GM21576 (cell line): ENCODE results near the gene GNL3.
"Not testable (repeated sequence)": the region's sequence is repeated elsewhere in the genome, so short reads cannot be mapped to it uniquely, and the experiment has no call there.

Experiments
- ATAC-seq: cut with Tn5 transposase; IDR thresholded peaks from one replicate; pipeline ENCODE4 v1.9.1; 2021; ENCODE audit warnings: mild to moderate bottlenecking, moderate library complexity; ENCODE audit not compliant: unreplicated experiment

Gene GNL3

DNA sequence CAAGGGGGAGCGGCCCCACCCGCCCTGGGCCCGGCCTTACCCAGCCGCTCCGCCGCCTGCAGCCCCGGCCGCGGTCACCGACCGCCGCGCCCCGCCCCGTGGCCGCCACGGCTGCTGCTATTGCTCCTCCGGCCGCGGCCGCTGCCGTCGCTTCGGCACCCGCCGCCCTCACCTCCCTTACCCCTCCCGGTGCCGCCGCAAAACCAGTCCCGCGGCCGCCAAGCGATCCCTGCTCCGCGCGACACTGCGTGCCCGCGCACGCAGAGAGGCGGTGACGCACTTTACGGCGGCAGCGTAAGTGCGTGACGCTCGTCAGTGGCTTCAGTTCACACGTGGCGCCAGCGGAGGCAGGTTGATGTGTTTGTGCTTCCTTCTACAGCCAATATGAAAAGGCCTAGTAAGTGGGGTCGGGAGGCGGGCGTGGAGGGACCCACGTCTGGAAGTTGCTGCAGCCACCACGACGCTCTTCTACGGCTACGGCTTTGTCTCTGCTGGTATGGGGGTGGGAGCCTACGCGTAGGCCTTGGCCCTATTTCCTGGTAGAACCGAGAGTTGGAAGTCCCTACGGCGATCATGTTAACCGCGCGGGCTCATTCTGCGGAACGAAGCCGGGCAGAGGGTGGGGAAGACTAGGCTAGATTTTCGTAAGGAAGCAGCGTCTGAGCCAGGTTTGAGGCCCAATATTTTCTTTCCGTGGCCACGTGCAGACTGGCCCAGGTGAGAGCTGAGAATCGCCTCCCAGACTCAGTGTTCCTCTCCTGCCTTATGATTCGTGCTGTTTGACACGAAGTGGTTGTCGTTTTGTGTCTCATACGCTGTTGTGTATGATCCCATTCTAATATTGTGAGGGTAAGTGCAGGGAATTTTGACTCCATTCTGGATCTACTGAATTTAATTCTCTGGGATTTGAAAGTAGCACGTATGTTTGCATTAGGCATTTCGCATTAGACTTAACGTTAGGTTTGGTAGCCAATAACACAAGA is at the start of gene GNL3, which contains the start of gene PBRM1:
GNL3 (plus strand) TSS at position 324 of the 983 bp plus-strand sequence; CDS start at position 385, 61 bp downstream.
PBRM1 (minus strand) TSS at position 205 of the 983 bp plus-strand sequence.
- peak; percentile 70 for ATAC-seq

DNA sequence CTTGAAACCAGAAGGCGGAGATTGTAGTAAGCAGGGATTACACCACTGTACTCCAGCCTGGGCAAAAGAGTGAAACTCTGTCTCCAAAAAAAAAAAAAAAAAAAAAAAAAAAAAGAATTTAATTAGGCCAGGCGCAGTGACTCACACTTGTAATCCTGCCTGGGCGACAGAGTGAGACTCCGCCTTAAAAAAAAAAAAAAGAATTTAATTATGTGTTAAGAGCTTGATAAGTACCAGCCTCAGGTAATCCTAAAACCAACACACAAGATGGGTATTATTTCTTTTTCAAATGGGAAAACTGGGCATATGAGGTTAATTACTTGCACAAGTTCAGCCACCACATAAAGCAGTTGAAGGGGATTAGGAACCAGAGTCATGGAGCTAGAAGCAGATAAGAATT is 49.2 kb upstream of the GNL3 start:
- ATAC-seq: no peak

DNA sequence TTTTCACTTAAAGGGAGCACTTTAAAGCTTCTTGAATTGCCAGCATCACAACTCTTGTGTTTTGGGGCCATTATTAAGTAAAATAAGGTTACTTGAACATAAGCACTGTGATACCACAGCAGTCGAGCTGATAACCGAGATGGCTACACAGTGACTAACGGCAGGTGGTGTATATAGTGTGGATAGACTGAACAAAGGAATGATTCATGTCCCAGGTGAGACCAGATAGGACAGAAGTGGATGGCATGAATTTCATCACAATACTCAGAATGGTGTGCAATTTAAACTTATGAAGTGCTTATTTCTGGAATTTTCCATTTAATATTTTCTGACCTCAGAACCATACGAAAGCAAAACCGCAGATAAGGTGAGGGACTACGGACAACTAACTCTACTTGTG is 40.3 kb upstream of the GNL3 start:
- no peak for ATAC-seq

GRCh38 chr3:52649461-52650210 is 36.2 kb upstream of the GNL3 start:
- no peak for ATAC-seq

GRCh38 chr3:52650439-52650838 is 35.4 kb upstream of the GNL3 start:
- ATAC-seq: no peak

GRCh38 chr3:52651592-52651991 is 34.2 kb upstream of the GNL3 start:
- no peak for ATAC-seq

GRCh38 chr3:52655895-52656294 is 29.9 kb upstream of the GNL3 start:
- ATAC-seq: no peak

DNA sequence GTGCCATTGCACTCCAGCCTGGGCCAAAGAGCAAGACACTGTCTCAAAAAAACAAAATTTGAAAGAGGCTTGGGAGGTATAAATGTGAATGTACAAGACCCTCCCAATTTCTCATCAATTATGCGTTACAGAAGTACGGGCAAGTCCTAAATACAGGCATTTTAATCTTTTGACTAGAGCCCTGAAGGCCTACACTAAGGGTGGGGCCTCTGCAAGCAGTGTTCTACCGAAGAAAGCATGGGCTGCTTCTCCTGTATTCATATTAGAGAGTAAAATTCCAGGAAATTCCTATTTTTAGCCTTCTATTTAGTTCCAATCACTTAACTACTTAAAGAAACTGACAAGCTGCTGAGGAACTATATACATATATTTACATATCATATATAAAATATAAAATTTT is 25.8 kb upstream of the GNL3 start:
- no peak for ATAC-seq

DNA sequence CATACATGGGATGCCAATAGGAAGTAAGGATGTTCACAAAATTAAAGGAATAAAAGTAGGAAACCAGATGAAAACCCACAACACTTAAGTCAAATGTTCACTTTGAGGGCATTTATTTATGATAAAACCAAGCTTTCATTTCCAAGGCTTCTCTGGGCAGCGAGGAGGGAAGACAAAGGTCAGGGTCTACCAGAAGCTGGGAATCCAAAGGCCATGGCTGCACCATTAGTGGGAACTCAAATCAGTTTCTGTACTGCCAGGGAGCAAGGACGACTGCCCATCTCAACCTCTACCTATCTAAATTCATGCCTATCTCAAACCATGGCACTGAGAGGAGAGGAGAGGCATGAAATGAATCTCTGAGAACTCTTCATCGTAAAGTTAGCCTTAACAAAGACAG is 22.7 kb upstream of the GNL3 start:
- no peak for ATAC-seq

DNA sequence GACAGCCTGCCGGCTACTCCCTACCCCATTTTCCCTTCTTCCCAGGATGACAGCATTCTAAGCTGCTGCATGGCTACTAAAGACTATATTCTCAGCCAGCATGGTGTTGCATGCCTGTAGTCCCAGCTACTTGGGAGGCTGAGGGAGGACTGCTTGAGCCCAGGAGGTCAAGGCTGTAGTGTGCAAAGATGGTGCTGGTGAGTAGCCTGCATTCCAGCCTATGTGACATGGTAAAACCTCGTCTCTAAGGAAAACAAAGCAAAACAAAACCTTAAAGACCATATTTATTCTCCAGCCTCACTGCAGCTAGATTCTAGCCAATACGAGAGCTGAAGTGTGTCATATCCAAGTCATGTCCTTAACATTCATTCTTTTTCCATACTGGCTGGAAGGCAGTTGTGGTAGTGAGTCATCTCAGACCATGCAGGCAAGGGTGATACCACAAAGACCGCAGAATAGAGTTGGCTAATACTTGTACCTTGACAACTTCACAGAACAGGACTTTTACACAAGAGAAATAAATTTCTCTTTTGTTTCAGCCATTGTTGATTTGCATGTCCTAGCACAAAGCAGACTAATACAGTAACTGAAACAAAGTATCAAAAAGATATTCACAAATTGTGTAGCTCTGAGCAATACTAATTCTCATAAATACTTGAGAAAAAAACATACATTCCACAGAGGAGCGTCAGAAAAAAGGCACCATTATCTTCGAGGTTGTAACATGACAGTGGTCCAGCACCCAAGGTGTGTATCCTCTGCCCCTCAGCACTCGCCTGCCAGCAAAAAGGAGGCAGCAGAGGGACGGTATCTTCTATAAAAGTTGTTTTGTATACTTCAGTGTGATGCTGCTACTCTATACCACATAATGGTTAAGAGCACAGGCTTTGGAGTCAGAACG is 15.0 kb upstream of the GNL3 start:
- ATAC-seq: peak; percentile 81

DNA sequence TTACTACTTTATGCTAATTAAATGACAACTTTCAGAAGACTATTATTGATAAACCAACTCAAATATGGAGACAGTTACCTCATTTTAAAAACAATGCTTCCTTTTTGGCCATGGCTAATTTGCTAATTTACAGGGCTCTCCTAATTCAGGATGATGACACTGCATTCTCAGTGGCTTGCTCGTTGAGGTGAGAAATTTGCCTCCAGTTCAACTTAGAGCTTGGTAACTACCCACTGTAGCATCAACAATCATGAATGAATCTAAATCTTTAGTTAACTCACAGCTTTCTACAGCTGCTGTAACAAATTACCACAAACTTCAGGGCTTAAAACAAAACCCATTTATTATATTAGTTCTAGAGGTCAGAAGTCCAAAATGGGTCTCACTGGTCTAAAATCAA is 14.2 kb upstream of the GNL3 start:
- no peak for ATAC-seq

DNA sequence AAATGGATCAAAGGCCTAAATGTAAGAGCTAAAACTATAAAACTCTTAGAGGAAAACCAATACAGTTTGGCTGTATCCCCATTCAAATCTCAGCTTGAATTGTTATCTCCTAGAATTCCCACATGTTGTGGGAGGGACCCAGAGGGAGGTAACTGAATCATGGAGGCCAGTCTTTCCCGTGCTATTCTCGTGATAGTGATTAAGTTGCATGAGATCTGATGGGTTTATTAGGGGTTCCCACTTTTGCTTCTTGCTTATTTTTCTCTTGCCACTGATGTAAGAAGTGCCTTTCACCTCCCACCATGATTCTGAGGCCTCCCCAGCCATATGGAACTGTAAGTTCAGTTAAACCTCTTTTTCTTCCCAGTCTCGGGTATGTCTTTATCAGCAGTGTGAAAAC is 9.6 kb upstream of the GNL3 start:
- not testable (repeated sequence) for ATAC-seq

DNA sequence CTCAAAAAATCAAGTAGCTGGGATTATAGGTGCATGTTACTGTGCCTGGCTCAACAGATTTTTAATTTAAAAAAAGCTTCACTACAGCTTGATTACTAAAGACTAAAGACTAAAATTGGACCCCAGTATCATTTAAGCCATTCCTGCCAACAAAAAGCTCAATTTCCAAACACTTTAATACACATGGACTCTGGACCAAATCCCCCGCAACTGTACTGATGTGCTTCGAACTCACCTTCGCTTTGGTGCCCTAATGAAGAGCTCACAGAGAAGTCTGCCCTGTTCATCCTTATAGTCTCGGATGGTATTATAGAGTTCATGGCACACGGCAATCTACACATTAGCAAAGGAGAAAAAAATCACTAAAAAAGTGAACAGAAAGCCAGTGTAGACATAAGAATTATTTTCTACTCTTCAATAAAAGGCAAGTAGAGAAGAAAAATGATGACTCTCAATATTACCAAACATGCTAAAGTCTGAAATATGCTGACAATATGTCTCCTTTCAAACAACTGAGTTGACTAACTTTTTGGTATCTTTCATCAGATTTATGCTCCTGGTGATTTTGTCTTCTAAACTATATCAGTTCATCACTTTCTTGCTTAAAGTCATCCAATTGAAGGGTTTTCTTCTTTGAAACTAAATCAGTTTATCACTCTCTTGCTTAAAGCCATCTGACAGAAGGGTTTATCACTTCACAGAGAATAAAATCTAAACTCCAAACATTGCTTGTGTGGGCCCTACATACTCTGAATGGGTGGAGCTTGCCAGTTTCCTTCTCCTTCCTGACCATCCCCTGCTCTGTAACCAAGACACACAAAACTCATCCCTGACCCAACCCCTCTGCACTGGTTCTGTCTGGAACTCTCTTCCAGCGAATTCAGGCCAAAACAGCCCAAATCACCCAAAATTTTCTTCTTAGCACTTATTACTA is 7.3 kb upstream of the GNL3 start:
- ATAC-seq: no peak

- no peak for ATAC-seq
Measured at GRCh38 chr3:52679199-52679538, 6.7 kb upstream of the GNL3 start.

GRCh38 chr3:52679811-52680210 is 6.0 kb upstream of the GNL3 start:
- ATAC-seq: no peak

DNA sequence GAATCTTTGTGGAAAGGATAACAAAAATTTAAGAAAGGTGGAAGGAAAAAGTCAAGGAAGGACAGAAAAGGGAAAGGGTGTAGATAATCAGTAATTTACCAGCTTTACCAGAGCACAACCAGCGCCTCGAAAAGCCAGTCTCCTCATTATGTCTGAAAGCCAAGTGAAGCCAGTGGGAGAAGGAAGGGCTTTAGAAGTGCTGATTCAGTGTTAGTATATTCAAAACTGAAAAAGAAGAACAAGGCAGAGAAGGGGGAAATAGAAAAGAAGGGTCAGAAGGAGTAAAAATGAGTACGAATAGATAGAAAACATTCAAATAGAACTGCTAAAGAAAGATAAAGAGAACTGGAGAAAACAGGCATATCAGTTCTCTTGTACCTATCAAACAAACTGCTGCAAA is 4.2 kb upstream of the GNL3 start:
- no peak for ATAC-seq

DNA sequence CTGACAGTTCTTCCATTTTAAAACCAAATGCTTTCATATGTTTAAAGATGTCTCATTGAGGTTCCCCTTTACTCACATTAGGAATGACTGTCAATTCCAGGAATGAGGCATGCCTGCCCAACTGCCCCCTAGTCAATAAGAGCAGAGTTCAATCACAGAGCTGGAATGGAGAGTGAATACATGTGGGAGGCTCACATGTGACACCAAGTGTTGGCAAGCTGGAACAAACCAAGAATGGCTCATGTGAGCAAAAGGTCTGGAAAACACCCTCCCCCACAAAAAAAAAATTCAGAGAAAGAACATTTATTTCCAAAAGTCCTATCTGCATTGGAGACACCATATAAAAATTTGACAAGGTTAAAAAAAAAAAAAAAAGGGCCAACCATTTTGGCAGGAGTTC is 3.8 kb upstream of the GNL3 start:
- ATAC-seq: no peak

DNA sequence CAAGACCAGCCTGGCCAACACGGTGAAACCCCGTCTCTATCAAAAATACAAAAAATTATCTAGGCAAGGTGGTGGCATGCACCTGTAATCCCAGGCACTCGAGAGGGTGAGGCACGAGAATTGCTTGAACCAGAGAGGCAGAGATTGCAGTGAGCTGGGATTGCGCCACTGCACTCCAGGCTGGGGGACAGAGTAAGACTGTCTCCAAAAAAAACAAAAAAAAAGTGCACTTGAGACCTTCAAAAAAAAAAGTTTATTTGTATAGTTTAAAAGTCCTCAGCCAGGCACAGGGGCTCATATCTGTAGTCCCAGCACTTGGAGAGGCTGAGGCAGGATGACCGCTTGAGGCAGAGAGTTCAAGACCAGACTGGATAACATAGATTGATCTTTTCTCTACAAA is 2.2 kb upstream of the GNL3 start:
- no peak for ATAC-seq

- no peak for ATAC-seq
Measured at GRCh38 chr3:52684184-52684583, 1.6 kb upstream of the GNL3 start.

- peak; percentile 66 for ATAC-seq
Measured at GRCh38 chr3:52685285-52685708, 535 bp upstream of the GNL3 start.
